ENCODE data around the gene CPO. TPM values are rescaled to one million over a fixed set of nuclear protein-coding genes. Genes with fewer than 3 reads are reported as not detected.

CPO gene, protein sequence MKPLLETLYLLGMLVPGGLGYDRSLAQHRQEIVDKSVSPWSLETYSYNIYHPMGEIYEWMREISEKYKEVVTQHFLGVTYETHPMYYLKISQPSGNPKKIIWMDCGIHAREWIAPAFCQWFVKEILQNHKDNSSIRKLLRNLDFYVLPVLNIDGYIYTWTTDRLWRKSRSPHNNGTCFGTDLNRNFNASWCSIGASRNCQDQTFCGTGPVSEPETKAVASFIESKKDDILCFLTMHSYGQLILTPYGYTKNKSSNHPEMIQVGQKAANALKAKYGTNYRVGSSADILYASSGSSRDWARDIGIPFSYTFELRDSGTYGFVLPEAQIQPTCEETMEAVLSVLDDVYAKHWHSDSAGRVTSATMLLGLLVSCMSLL
- not detected for total RNA-seq

DNA sequence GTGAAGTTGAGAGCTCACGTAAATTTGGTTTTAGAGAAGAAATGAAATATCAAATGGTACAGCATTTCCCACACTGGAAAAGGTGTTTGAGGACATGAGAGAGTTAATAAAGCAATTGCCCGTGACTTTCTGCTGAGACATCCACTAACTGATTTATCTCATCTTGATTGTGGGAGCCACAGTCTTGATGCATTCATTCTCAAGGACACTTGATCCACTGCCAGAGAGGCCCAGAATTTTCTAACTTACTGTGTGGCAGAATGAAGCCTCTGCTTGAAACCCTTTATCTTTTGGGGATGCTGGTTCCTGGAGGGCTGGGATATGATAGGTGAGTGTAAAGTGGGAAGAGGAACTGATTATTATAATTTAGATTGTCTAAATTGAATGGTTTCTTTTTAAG lies at the start of gene CPO:
TSS of gene CPO (plus strand) at position 179 of the 400 bp plus-strand sequence. CDS start at position 261, 82 bp downstream.
- no peak within 1 kb of the TSS for H3K27ac ChIP-seq (ENCODE audit: low read depth, low read length)
- H3K36me3 ChIP-seq (ENCODE audit: control insufficient read depth in 3 of 3, insufficient read depth in 3 of 3, low read length in 3 of 3), result no peaks in the 10 kb centered on the region
- H3K4me3 ChIP-seq (ENCODE audit: low read length in 3 of 3), result no peak within 1 kb of the TSS
- no peaks in the 10 kb centered on the region for H3K27me3 ChIP-seq (ENCODE audit: control insufficient read depth in 3 of 3, insufficient read depth in 3 of 3, low read length in 3 of 3)
- no peak within 1 kb of the TSS for H3K9ac ChIP-seq (ENCODE audit: low read depth in 1 of 3, low read length in 3 of 3)
- H3K4me1 ChIP-seq (ENCODE audit: control insufficient read depth in 3 of 3, insufficient read depth in 3 of 3, low read length in 3 of 3), result no peaks in the 10 kb centered on the region
- no peaks in the 10 kb centered on the region for H3K9me3 ChIP-seq (ENCODE audit: control insufficient read depth in 3 of 3, low read length in 3 of 3)

DNA sequence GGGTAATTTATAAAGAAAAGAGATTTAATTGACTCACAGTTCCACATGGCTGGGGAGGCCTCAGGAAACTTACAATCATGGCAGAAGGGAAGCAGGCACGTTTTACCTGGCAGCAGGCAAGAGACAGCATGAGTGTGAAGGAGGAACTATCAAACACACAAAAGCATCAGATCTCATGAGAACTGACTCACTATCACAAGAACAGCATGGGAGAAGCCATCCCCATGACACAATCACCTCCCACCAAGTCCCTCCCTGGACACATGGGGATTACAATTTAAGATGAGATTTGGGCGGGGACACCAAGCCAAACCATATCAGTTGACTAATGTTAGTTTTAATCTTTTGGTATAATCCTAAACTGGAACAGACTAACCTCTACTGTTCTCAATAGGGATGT lies 49.1 kb upstream of the CPO start:
- Histone ChIP-seq H3K9me3 (ENCODE audit: control insufficient read depth in 3 of 3, low read length in 3 of 3) (no peaks in the 10 kb centered on the region), H3K27ac (ENCODE audit: low read depth, low read length) (no peak overlapping the region), H3K4me1 (ENCODE audit: control insufficient read depth in 3 of 3, insufficient read depth in 3 of 3, low read length in 3 of 3) (no peaks in the 10 kb centered on the region), H3K4me3 (ENCODE audit: low read length in 3 of 3) (no peak overlapping the region), H3K27me3 (ENCODE audit: control insufficient read depth in 3 of 3, insufficient read depth in 3 of 3, low read length in 3 of 3) (no peaks in the 10 kb centered on the region), H3K9ac (ENCODE audit: low read depth in 1 of 3, low read length in 3 of 3) (no peak overlapping the region), H3K36me3 (ENCODE audit: control insufficient read depth in 3 of 3, insufficient read depth in 3 of 3, low read length in 3 of 3) (no peaks in the 10 kb centered on the region)

DNA sequence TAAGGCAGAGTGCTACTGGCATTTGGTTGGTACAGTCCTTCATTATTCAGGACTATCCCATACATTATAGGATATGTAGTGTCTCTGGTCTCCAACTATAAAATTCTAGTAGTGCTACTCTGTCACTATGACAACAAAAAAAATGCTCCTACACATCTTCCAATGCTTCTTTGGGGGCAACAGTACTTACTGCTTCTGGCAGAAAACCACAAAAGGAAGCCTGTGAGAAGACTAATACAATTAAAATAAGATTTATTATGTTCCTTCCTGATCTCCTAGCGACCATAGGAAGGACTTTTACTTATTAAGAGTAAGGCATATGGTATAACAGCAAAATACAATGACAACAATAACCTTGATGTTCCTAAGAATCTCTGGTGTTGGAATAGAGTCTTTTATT lies 48.4 kb upstream of the CPO start:
- no peak overlapping the region for H3K4me3 ChIP-seq (ENCODE audit: low read length in 3 of 3)
- H3K9me3 ChIP-seq (ENCODE audit: control insufficient read depth in 3 of 3, low read length in 3 of 3), result no peaks in the 10 kb centered on the region
- no peak overlapping the region for H3K9ac ChIP-seq (ENCODE audit: low read depth in 1 of 3, low read length in 3 of 3)
- H3K36me3 ChIP-seq (ENCODE audit: control insufficient read depth in 3 of 3, insufficient read depth in 3 of 3, low read length in 3 of 3), result no peaks in the 10 kb centered on the region
- H3K4me1 ChIP-seq (ENCODE audit: control insufficient read depth in 3 of 3, insufficient read depth in 3 of 3, low read length in 3 of 3), result no peaks in the 10 kb centered on the region
- no peaks in the 10 kb centered on the region for H3K27me3 ChIP-seq (ENCODE audit: control insufficient read depth in 3 of 3, insufficient read depth in 3 of 3, low read length in 3 of 3)
- H3K27ac ChIP-seq (ENCODE audit: low read depth, low read length), result no peak overlapping the region

DNA sequence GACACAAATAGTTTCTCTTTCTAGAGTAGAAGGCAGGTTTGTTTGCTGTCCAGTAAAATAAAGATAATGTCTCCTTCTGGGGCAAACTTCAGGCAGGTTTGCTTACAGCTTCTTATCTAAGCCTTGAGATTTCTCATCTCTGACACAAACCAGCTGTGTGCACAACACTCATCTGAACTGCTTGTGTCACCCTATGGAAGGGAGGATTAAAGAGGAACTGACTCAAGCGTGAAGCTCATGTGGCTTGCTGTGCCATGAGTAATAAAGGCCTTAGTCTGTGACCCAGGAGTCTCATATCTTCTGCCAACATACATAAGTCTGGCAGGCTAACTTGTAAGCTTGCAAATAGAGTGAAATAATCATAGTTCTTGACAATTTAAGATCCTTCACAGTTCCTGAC lies 24.2 kb upstream of the CPO start:
- Histone ChIP-seq H3K27ac (ENCODE audit: low read depth, low read length) (no peak overlapping the region), H3K4me1 (ENCODE audit: control insufficient read depth in 3 of 3, insufficient read depth in 3 of 3, low read length in 3 of 3) (no peaks in the 10 kb centered on the region), H3K27me3 (ENCODE audit: control insufficient read depth in 3 of 3, insufficient read depth in 3 of 3, low read length in 3 of 3) (no peaks in the 10 kb centered on the region), H3K36me3 (ENCODE audit: control insufficient read depth in 3 of 3, insufficient read depth in 3 of 3, low read length in 3 of 3) (no peaks in the 10 kb centered on the region), H3K4me3 (ENCODE audit: low read length in 3 of 3) (no peak overlapping the region), H3K9me3 (ENCODE audit: control insufficient read depth in 3 of 3, low read length in 3 of 3) (no peaks in the 10 kb centered on the region), H3K9ac (ENCODE audit: low read depth in 1 of 3, low read length in 3 of 3) (no peak overlapping the region)

DNA sequence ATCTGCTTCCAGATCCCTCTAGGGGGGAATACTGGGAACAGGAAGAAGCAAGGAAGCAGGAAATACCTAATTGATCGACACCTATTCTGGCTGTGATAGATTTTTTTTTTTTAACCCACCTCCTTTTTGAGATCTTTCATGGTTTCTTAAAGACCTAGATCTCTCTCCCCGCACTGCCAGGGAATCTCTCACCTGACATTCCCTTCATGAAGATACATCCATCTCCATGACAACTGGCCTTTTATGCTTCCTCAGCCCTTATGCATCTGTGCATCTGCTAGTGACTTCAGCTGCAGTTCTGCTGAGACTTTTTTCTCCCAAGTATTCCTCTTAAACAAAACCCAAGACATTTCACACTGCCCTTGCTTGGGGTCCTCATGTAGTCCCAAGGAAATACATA lies 21.1 kb upstream of the CPO start:
- no peak overlapping the region for H3K9ac ChIP-seq (ENCODE audit: low read depth in 1 of 3, low read length in 3 of 3)
- H3K4me3 ChIP-seq (ENCODE audit: low read length in 3 of 3), result no peak overlapping the region

DNA sequence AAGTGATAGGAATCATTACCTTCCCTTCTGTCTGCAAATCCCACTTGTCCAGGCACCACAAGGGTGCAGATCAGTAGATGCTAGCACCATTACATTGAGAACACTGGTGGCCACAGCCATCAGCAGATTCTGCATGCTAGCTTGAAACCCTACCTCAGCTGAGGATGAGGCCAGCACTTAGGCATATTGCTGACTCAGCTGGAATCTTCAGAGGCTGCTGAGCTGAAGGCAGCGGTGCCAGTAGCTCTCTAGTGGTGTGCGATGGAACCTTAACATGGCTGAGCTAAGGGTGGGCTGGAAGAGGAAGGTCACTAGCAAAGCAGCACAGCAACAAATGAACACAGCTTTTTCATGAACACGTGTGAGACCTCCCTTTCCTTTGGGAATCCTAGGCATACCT lies 19.0 kb upstream of the CPO start:
- Histone ChIP-seq H3K4me1 (ENCODE audit: control insufficient read depth in 3 of 3, insufficient read depth in 3 of 3, low read length in 3 of 3) (no peaks in the 10 kb centered on the region), H3K9me3 (ENCODE audit: control insufficient read depth in 3 of 3, low read length in 3 of 3) (no peaks in the 10 kb centered on the region), H3K9ac (ENCODE audit: low read depth in 1 of 3, low read length in 3 of 3) (no peak overlapping the region), H3K27me3 (ENCODE audit: control insufficient read depth in 3 of 3, insufficient read depth in 3 of 3, low read length in 3 of 3) (no peaks in the 10 kb centered on the region), H3K36me3 (ENCODE audit: control insufficient read depth in 3 of 3, insufficient read depth in 3 of 3, low read length in 3 of 3) (peaks cover 0 to 3% (median 0%) of the 10 kb centered on the region in 3 donors), H3K27ac (ENCODE audit: low read depth, low read length) (no peak overlapping the region), H3K4me3 (ENCODE audit: low read length in 3 of 3) (no peak overlapping the region)

More for the DNA sequence above, 21.1 kb upstream of the CPO start:
- Histone ChIP-seq H3K27ac (ENCODE audit: low read depth, low read length) (no peak overlapping the region), H3K27me3 (ENCODE audit: control insufficient read depth in 3 of 3, insufficient read depth in 3 of 3, low read length in 3 of 3) (no peaks in the 10 kb centered on the region), H3K4me1 (ENCODE audit: control insufficient read depth in 3 of 3, insufficient read depth in 3 of 3, low read length in 3 of 3) (no peaks in the 10 kb centered on the region), H3K36me3 (ENCODE audit: control insufficient read depth in 3 of 3, insufficient read depth in 3 of 3, low read length in 3 of 3) (peaks cover 0 to 3% (median 0%) of the 10 kb centered on the region in 3 donors), H3K9me3 (ENCODE audit: control insufficient read depth in 3 of 3, low read length in 3 of 3) (no peaks in the 10 kb centered on the region)

DNA sequence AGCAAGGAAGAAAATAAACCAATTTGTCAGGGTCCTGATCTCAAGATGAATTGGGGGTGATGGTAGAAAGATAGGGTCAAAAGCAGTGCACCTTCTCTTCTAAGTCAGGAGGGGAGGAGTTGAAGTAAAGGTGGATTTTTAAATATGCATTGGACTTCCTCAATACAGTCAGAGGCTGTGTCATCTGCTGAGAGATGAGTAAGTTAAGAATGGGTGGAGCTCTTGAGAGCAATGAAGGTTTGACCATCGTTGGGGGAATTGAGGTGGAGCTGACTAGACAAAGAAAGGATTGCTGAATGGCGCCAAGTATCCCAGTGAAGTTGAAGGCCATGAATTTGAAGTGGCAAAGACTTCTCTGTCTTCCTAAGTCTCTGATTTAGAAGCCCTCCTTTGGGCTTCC lies 18.4 kb upstream of the CPO start:
- no peak overlapping the region for H3K4me3 ChIP-seq (ENCODE audit: low read length in 3 of 3)
- H3K27me3 ChIP-seq (ENCODE audit: control insufficient read depth in 3 of 3, insufficient read depth in 3 of 3, low read length in 3 of 3), result no peaks in the 10 kb centered on the region
- H3K9ac ChIP-seq (ENCODE audit: low read depth in 1 of 3, low read length in 3 of 3), result no peak overlapping the region
- H3K9me3 ChIP-seq (ENCODE audit: control insufficient read depth in 3 of 3, low read length in 3 of 3), result no peaks in the 10 kb centered on the region
- H3K4me1 ChIP-seq (ENCODE audit: control insufficient read depth in 3 of 3, insufficient read depth in 3 of 3, low read length in 3 of 3), result no peaks in the 10 kb centered on the region
- no peak overlapping the region for H3K27ac ChIP-seq (ENCODE audit: low read depth, low read length)
- H3K36me3 ChIP-seq (ENCODE audit: control insufficient read depth in 3 of 3, insufficient read depth in 3 of 3, low read length in 3 of 3), result peaks cover 0 to 3% (median 0%) of the 10 kb centered on the region in 3 donors

DNA sequence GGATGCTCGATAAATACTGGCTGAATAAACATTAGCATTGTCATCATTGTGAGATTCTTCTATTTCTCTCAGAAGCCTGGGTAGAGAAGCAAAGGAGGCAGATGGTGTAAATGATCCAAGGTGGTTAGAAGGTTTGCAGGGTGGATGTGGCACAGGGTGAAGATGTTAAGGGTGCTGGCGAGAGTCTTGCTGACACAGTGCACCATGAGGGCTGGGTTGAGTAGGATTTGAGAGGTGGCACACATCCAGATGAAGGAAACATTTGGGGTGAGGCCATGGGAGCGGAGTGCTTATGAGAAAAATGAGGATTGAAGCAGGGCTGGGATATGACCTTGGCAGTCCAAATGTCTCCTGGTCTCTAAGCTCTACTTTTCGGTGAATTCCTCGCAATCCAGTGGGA lies 17.8 kb upstream of the CPO start:
- Histone ChIP-seq H3K27ac (ENCODE audit: low read depth, low read length) (no peak overlapping the region), H3K4me1 (ENCODE audit: control insufficient read depth in 3 of 3, insufficient read depth in 3 of 3, low read length in 3 of 3) (no peaks in the 10 kb centered on the region), H3K36me3 (ENCODE audit: control insufficient read depth in 3 of 3, insufficient read depth in 3 of 3, low read length in 3 of 3) (peaks cover 0 to 3% (median 0%) of the 10 kb centered on the region in 3 donors), H3K27me3 (ENCODE audit: control insufficient read depth in 3 of 3, insufficient read depth in 3 of 3, low read length in 3 of 3) (no peaks in the 10 kb centered on the region), H3K9ac (ENCODE audit: low read depth in 1 of 3, low read length in 3 of 3) (no peak overlapping the region), H3K4me3 (ENCODE audit: low read length in 3 of 3) (no peak overlapping the region), H3K9me3 (ENCODE audit: control insufficient read depth in 3 of 3, low read length in 3 of 3) (no peaks in the 10 kb centered on the region)

DNA sequence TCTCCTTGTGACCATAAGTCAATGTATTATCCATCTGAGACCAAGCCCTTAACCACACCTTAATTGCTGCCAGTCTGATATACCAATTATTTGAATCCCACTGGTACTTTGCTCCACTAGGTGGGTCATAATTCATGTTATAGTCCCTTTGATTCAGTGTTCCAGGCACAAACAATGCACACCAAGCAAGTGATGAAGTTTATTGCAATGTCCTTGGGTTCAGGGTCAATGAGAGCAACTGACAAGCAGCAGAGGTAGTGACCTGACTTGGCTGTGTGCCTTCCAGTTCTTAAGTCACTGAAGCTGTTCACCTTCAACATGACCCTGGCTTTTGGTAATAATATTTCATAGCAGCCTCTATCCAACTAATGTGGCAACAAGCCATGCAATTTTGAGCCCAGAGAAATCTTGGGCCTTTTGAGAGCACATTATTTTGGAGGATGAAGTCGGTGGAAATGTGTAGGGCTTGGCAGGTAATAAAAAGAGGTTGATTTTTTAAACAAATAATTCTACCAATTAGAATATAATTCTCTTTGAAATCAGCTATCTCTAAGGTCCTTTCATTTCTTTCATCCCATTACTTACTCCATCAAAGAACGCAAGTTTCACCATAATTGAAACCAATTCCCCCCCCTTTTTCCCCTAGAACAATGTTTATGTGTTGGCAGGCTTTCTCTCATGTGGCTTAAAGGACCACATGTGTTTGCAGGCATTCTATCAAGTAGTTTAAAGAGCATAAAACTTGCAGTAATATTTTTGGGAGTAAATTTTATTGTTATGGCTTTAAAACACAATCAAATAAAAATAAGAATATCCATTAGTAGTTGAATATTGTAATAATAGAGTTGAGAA lies 3.1 kb upstream of the CPO start:
- Histone ChIP-seq H3K9ac (ENCODE audit: low read depth in 1 of 3, low read length in 3 of 3) (no peak overlapping the region), H3K4me3 (ENCODE audit: low read length in 3 of 3) (no peak overlapping the region), H3K36me3 (ENCODE audit: control insufficient read depth in 3 of 3, insufficient read depth in 3 of 3, low read length in 3 of 3) (no peaks in the 10 kb centered on the region), H3K9me3 (ENCODE audit: control insufficient read depth in 3 of 3, low read length in 3 of 3) (no peaks in the 10 kb centered on the region), H3K27ac (ENCODE audit: low read depth, low read length) (no peak overlapping the region), H3K4me1 (ENCODE audit: control insufficient read depth in 3 of 3, insufficient read depth in 3 of 3, low read length in 3 of 3) (no peaks in the 10 kb centered on the region), H3K27me3 (ENCODE audit: control insufficient read depth in 3 of 3, insufficient read depth in 3 of 3, low read length in 3 of 3) (no peaks in the 10 kb centered on the region)

DNA sequence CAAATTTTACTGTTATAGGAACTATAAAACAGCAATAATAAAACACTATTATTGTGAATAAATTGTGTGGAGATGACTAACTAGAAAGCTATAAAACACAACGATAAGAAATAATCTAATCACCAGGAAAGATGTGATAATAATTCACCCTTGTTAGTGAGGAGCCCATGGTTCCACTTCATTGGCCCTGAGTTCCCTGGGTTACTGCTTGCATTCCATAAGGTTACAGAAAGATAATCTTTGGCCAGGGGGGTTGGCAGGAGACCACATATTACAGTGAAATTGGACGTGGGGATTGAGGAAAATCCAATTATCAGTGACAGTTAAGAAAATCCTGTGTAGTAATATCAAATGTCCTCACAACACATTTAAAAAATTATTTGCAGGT lies 2.5 kb upstream of the CPO start:
- no peaks in the 10 kb centered on the region for H3K4me1 ChIP-seq (ENCODE audit: control insufficient read depth in 3 of 3, insufficient read depth in 3 of 3, low read length in 3 of 3)
- H3K9ac ChIP-seq (ENCODE audit: low read depth in 1 of 3, low read length in 3 of 3), result no peak overlapping the region
- H3K27ac ChIP-seq (ENCODE audit: low read depth, low read length), result no peak overlapping the region
- H3K4me3 ChIP-seq (ENCODE audit: low read length in 3 of 3), result no peak overlapping the region
- no peaks in the 10 kb centered on the region for H3K27me3 ChIP-seq (ENCODE audit: control insufficient read depth in 3 of 3, insufficient read depth in 3 of 3, low read length in 3 of 3)
- H3K36me3 ChIP-seq (ENCODE audit: control insufficient read depth in 3 of 3, insufficient read depth in 3 of 3, low read length in 3 of 3), result no peaks in the 10 kb centered on the region
- no peaks in the 10 kb centered on the region for H3K9me3 ChIP-seq (ENCODE audit: control insufficient read depth in 3 of 3, low read length in 3 of 3)

Measured in skeletal muscle tissue (tissue), 4 donors.